Measurements from ENCODE around the gene HOXB13. TPM values are rescaled to one million over a fixed set of nuclear protein-coding genes. Genes with fewer than 3 reads are reported as not detected.

Gene HOXB13
- polyA plus RNA-seq, 1 donor from 2014 or later, result not detected

- no peak overlapping the region for H3K9ac ChIP-seq (ENCODE audit: low read length)
- no peaks in the 10 kb centered on the region for H3F3A ChIP-seq (ENCODE audit: insufficient read depth, low read length, poor library complexity, severe bottlenecking)
- no peak overlapping the region for H2AFZ ChIP-seq (ENCODE audit: low read depth, low read length)
- TF ChIP-seq CTCF (IDR thresholded peaks at IDR 0.05; ENCODE audit: poor library complexity, severe bottlenecking) (no peak), EZH2 (IDR thresholded peaks at IDR 0.05; ENCODE audit: borderline replicate concordance, insufficient read depth, low read length, poor library complexity, severe bottlenecking) (no peak), SMC3 (conservative IDR thresholded peaks at IDR 0.05; ENCODE audit: poor library complexity) (no peak), RAD21 (conservative IDR thresholded peaks at IDR 0.05) (no peak), TAF1 (IDR thresholded peaks at IDR 0.05; ENCODE audit: low read depth) (no peak), EP300 (conservative IDR thresholded peaks at IDR 0.05; ENCODE audit: poor library complexity, severe bottlenecking) (no peak)
- no peak overlapping the region for H3K4me2 ChIP-seq (ENCODE audit: low read length)
- peaks cover 100% of the 10 kb centered on the region for H3K27me3 ChIP-seq (ENCODE audit: insufficient read depth, low read depth, low read length)
- H3K79me2 ChIP-seq (replicated peaks; ENCODE audit: insufficient read depth, low read length), result no peaks in the 10 kb centered on the region
- no peaks in the 10 kb centered on the region for H3K9me2 ChIP-seq (ENCODE audit: insufficient read depth, low read length)
- H3K36me3 ChIP-seq (ENCODE audit: insufficient read depth, low read length), result no peaks in the 10 kb centered on the region
- H3K27ac ChIP-seq (ENCODE audit: low read length), result no peak overlapping the region
- no peaks in the 10 kb centered on the region for H3K9me3 ChIP-seq (ENCODE audit: low read length)
- no peaks in the 10 kb centered on the region for H4K20me1 ChIP-seq (ENCODE audit: insufficient read depth)
- H3K4me3 ChIP-seq (ENCODE audit: low read length), result no peak overlapping the region
Observed at GRCh38 chr17:48746916-48747444, 18.4 kb upstream of the HOXB13 start.

GRCh38 chr17:48745381-48746275 lies 17.1 kb upstream of the HOXB13 start:
- Histone ChIP-seq H3F3A (ENCODE audit: insufficient read depth, low read length, poor library complexity, severe bottlenecking) (no peaks in the 10 kb centered on the region), H3K27me3 (ENCODE audit: insufficient read depth, low read depth, low read length) (peaks cover 99% of the 10 kb centered on the region), H3K4me3 (ENCODE audit: low read length) (no peak overlapping the region), H3K4me2 (ENCODE audit: low read length) (no peak overlapping the region), H3K9me2 (ENCODE audit: insufficient read depth, low read length) (no peaks in the 10 kb centered on the region), H2AFZ (ENCODE audit: low read depth, low read length) (no peak overlapping the region), H3K79me2 (replicated peaks; ENCODE audit: insufficient read depth, low read length) (no peaks in the 10 kb centered on the region), H3K36me3 (ENCODE audit: insufficient read depth, low read length) (no peaks in the 10 kb centered on the region), H3K27ac (ENCODE audit: low read length) (no peak overlapping the region), H3K9me3 (ENCODE audit: low read length) (no peaks in the 10 kb centered on the region), H3K9ac (ENCODE audit: low read length) (no peak overlapping the region), H4K20me1 (ENCODE audit: insufficient read depth) (no peaks in the 10 kb centered on the region)
- TF ChIP-seq EZH2 (IDR thresholded peaks at IDR 0.05; ENCODE audit: borderline replicate concordance, insufficient read depth, low read length, poor library complexity, severe bottlenecking) (no peak), SMC3 (conservative IDR thresholded peaks at IDR 0.05; ENCODE audit: poor library complexity) (no peak), TAF1 (IDR thresholded peaks at IDR 0.05; ENCODE audit: low read depth) (no peak), MXI1 (conservative IDR thresholded peaks at IDR 0.05; ENCODE audit: poor library complexity, severe bottlenecking) (no peak), CTCF (IDR thresholded peaks at IDR 0.05; ENCODE audit: poor library complexity, severe bottlenecking) (no peak), EP300 (conservative IDR thresholded peaks at IDR 0.05; ENCODE audit: poor library complexity, severe bottlenecking) (no peak), POLR2AphosphoS5 (IDR thresholded peaks at IDR 0.05) (no peak), RAD21 (conservative IDR thresholded peaks at IDR 0.05) (no peak), REST (IDR thresholded peaks at IDR 0.05; ENCODE audit: borderline replicate concordance) (no peak)

Measured in neural cell (in vitro differentiated cells).